Suppressor macrophage treated with lipopolysaccharide for 1 hour (primary cell): ENCODE measurements around the gene CACNA2D3.
"Not testable (repeated sequence)": the region's sequence is repeated elsewhere in the genome, so short reads cannot be mapped to it uniquely, and the experiment has no call there.

Experiments
- DNase-seq, 3 donors: peaks; one replicate each; pipeline ENCODE4 v3.0.0-alpha.2; 2020 to 2022

The CACNA2D3 gene

GRCh38 chr3:54390582-54390981 lies 268.2 kb downstream of the CACNA2D3 start:
- DNase-seq: no peak

DNA sequence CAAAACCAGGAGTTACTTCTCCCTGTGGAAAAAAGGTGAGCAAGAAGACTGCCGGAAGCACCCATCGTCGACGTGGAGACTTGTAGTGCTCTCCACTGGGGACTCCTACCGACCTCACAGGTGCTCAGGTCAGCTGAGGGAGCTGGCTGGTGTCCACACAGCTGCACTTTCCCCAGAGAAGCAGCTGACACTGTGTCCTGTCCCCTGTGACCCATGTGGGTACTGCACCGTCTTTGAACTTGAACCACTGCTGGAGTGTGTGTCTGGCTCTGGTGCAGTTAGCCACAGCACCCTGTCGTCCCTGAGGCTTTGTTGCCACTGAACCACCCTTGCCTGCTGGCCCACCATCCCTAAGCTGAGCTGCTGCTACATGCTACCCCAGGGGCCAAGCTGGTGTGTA lies 270.8 kb downstream of the CACNA2D3 start:
- DNase-seq: no peak

DNA sequence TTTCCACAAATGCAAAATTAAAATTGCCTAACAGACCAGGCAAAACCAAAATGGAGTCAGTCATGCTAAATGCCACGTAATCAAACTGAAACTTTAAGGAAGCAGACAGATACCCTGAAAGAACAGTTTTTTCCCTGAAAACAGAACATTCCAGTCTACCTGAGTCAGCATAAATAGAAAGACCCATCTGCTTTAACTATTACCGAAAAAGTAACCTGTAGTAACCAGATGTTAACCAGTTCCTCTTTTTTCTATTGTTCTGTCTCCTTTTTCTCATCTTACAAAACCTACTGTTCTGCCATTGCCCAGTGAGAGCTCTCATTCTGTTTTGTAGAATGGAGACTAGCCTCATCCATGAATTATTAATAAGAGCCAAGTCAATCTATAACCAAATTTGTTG lies 286.0 kb downstream of the CACNA2D3 start:
- DNase-seq: no peak

DNA sequence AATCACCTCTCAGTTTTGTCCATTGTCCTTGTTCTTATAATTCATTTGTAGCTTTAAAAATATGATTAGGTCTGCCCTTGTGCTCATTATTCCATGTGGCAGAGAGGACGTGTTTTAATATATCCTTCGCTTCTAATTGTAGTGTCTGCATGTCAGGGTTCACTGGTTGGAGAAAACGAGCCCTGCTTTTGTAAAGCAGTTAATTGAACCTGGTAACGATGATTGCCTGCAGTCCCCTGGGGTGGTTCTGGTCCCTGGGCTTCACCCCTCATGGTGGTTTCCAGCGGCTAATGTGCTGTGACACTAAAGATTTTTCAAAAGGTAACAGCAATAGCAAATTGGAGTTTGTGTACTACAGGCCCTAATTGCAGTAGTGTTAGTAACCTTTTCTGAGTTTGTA lies 299.6 kb downstream of the CACNA2D3 start:
- no peak for DNase-seq

- DNase-seq: no peak
Measured at GRCh38 chr3:54424292-54424691, 301.9 kb downstream of the CACNA2D3 start.

- no peak for DNase-seq
Measured at GRCh38 chr3:54426381-54426780, 304.0 kb downstream of the CACNA2D3 start.

DNA sequence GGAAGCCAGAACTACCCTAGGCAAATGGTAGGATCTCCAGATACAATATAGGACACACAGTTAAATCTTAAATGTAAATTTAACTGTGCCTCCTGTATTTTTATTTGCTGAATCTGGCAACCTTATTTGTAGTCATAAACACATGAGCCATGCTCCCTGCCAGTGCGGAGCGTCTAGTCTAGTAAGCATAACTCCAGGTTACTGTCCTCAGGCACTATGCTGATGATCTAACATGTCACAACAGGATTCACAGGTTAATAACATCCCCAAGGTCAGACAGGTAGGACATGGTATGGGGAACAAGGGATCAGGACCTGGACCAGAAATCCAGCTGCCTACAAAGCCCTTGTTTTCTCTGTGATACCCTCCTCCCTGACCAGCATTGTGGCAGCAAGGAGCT lies 305.1 kb downstream of the CACNA2D3 start:
- no peak for DNase-seq

DNA sequence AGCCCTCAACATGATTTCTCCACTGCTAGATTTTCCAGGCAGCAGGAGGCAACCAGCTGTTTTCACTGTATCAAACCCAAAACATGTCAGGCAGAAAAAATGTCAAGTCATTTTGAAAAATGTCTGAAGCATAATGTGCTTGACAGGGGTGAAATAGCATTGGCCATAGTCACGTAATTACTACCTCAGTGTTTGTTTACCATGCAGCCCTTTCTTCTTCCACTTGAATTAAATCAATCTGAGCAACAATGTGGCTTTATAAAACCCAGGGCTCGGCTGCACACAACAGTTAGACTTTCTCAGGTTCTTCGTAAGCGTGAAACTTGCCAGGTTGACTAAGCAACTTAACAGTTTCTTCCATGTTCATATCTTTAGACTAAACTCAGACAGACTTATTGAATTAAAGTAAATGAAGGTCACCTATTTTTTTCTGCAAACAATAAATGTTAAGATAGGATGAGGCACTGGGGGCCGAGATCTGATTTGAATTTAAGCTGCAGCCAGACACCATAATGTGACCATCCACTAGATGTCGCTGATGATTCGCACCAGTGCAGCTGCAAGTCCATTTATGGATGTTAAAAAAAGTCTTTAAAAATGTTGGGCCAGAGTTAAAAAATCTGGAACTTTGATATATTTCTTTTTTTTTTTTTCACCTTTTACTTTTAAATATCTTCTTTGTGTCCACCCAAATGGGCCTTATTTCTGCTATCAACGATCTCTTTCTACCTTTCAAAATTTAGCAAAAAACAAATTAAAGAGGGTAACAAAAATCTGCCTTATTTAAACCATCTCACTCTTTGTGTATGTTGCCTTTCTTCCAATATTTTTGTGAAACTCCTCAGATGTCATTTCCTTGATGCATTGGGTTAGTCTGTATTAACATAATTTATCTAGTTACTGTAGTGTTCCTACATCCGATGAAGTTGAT lies 305.9 kb downstream of the CACNA2D3 start:
- DNase-seq: peak; percentile 45 to 58 (median 52)

- DNase-seq: no peak
Measured at GRCh38 chr3:54432975-54433374, 310.6 kb downstream of the CACNA2D3 start.

GRCh38 chr3:54433846-54434245 lies 311.5 kb downstream of the CACNA2D3 start:
- DNase-seq: no peak

- no peak for DNase-seq
Measured at GRCh38 chr3:54434756-54435155, 312.4 kb downstream of the CACNA2D3 start.

- no peak for DNase-seq
Measured at GRCh38 chr3:54437271-54437670, 314.9 kb downstream of the CACNA2D3 start.

DNA sequence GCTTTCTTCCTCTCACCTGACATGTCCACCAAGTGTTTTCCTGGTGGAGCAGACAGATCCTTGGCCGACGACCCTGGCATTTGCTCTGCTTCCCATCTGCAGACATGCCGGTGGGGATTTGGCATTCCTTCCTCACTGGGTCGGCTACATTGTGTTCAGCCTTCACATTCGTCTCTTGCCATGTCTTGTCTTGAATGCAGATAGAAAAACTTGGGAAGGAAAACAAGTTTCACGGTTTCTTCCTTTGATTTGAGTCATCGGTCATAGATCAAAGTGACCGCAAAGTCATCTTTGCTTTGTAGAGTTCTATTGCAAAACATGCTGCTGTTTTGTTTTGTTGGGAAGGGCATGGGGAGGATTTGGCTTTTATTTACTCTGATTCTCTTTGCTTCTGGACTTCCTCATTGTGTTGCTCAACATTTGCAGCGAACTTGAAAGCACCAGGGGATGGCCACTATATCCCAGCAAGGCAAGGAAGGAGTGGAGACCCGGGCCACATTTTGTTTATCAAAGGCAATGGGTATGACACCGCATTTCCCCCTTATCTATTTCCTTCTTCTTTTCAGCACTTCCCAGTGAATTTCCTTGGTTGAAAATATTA lies 321.3 kb downstream of the CACNA2D3 start:
- no peak for DNase-seq

DNA sequence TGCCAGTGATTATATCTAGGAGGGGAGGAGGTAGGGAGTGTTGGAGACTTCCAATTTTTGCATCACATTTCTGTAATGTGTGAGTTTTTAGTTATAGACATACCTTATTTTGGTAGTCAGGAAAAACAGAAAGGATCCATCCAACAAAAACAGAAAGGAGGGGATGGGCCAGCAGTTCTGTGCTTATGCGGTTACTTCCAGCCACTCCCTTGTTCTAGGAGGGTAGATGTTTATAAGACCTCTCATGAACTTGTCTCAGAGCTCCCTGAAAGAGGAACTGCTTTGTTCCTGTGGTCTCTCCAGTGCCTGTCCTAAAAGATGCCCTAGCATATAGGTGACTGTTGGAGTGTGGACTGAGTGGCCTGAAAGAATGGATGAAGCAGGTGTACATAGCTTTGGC lies 323.3 kb downstream of the CACNA2D3 start:
- DNase-seq: no peak

GRCh38 chr3:54447427-54447826 lies 325.1 kb downstream of the CACNA2D3 start:
- no peak for DNase-seq

- DNase-seq: no peak
Measured at GRCh38 chr3:54454806-54455205, 332.5 kb downstream of the CACNA2D3 start.

DNA sequence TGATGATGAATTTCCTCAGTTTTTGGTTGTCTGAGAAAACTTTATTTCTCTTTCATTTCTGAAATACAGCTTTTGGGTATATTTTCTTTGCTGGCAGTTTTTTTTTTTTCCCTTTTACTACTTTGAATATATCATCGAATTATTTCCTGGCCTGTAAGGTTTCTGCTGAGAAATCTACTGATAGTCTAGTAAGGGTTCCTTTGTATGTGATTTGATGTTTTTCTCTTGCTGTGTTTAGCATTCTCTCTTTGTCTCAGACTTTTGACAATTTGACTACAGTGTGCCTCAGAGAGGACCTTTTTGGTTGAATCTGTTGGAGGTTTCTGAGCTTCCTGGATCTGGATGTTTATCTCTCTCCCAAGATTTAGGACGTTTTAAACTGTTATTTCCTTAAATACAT lies 336.0 kb downstream of the CACNA2D3 start:
- DNase-seq: no peak

DNA sequence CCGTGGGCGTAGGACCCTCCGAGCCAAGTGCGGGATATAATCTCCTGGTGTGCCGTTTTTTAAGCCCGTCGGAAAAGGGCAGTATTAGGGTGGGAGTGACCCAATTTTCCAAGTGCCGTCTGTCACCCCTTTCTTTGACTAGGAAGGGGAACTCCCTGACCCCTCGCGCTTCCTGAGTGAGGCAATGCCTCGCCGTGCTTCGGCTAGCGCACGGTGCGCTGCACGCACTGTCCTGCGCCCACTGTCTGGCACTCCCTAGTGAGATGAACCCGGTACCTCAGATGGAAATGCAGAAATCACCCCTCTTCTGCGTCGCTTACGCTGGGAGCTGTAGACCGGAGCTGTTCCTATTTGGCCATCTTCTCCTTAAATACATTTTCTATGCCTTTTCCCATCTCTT lies 342.2 kb downstream of the CACNA2D3 start:
- DNase-seq: not testable (repeated sequence)

DNA sequence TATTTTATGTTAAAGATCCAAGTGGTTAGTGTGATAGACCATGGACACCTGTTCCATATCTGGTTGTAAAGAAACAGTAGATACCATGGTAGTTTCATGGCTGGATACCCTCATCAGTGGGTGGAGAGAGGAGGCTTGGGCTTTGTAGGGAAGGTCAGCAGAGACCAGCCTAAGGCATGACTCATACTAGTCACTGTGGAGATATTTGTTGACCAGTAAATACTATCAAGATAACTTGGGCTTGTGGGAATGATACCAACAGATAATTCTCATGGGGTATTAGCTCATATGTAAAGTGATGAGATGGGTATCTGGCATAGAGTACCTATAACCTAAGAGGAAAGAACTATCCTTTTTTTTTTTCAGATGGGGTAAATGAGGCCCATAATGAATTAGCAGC lies 354.5 kb downstream of the CACNA2D3 start:
- DNase-seq: no peak

DNA sequence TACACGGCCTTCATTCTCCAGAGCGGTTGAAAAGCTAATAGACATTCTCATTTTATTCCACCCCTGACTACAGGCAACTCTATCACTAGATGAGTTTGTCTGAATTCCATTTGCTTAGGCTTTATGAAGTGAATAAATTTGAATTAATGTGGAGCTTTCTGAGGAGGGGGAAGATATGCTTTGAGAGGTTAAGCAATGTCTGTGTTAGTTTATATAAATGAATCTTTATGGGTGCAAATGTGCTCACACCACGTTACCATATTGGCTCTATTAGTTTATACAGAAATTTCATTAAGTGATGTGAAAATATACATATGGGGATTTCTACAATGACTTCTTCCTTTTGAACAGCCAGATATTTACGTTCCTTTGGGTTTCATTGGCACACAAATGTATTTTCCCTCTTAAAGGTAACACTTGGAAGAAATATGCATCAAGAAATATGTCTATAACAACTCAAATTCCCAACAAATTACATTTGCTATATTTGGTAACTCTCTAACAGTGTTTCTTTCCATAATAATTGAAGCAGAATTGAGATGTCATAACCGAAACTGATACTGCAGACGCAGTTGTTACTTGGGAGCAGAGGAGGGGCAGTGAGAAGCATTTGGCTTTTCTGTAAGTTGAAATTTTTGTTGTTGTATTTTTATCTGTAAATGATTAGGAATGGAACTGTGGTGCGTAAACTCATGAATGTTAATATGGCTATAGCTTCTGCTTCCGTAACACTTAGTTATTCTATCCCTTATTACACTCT lies 359.4 kb downstream of the CACNA2D3 start:
- DNase-seq: no peak

DNA sequence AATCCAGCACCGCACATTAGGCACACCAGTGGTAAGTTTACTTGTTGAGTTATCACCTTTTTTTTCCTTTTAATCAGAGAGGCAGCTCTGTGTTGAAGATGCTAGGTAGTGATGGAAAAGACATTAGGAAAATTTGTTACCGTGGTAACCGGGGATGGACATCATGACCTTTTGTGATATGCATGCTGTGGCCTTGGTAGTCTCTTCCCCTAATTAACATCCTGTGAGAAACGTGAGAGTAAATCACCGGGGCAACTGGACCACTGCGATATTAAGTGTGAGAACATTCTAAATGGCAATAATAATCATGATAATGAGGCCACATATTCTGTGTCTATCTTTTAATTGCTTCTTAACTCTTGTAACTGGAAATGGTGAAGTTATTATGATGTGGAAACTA lies 362.0 kb downstream of the CACNA2D3 start:
- DNase-seq: no peak

DNA sequence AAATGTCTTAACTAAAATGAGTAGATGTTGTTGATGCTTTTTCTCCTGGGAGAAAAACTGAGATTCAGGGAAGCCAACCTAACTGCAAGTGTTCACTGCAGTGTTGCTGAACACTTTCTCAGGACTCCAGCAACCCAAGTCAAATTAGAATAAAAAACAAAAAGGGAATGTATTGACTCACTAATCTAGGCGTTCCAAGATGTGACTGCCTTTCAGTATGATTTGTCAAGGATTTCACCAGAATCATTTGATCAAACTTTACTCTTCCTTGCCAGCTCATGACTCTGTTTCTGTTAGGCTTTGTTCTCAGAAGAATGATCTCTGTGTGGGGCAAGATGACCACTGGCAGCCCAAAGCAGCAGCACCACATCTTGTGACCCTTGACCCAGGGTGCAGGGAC lies 364.0 kb downstream of the CACNA2D3 start:
- no peak for DNase-seq

GRCh38 chr3:54488297-54488696 lies 365.9 kb downstream of the CACNA2D3 start:
- no peak for DNase-seq

GRCh38 chr3:54494209-54494608 lies 371.9 kb downstream of the CACNA2D3 start:
- no peak for DNase-seq
